A549 (cell line): ENCODE results near the gene TRIM8.

Experiments used
- CEBPB ChIP-seq, 2 experiments: fragments of >200 bp in 1 of 2; sonication (Bioruptor Twin) in 1 of 2; formaldehyde crosslinking in 1 of 2; IDR thresholded peaks; 2 replicates each; pipeline ENCODE4 v1.6.1; 2012 to 2016
- HOXB13 ChIP-seq: fragments of 250-450 bp; sonication (Bioruptor Pico); IDR thresholded peaks from 2 replicates; pipeline ENCODE4 v1.5.0; 2020; ENCODE audit warnings: low read depth, mild to moderate bottlenecking, moderate library complexity
- POLR2AphosphoS2 ChIP-seq: conservative IDR thresholded peaks from 2 replicates; pipeline ENCODE4 v1.6.1; 2012; ENCODE audit warnings: low read length, improper control_type of control experiment, inconsistent platforms
- REST ChIP-seq: fragments of 200-600 bp; sonication (generic); IDR thresholded peaks from 2 replicates; pipeline ENCODE4 v1.6.1; 2016; ENCODE audit warnings: antibody characterized with exemption, mild to moderate bottlenecking, moderate library complexity

DNA sequence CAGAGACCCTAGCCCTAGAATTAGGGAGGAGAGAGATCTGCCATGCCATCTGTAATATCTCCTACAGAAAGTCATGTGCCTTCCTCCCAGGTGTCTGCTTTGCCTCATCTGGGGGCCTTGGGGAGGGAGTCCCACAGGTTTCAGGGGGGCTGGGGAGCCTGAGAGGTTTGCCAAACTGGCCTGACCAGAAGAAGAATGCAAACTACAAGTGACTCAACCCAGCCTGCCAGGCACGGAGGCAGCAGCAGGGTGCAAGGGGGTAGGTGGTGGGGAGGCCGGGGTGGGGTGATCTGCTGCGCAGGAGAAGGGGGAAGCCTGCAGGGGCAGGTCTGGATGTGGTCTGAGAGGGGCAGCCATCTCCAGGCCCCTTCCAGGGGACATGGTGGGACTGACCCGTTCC, 9.6 kb upstream of the TRIM8 start:
- no peak for TF ChIP-seq REST
- TF ChIP-seq CEBPB (IDR thresholded peaks at IDR 0.05): no peak
- no peak for TF ChIP-seq HOXB13 (CRISPR knock-in tag)
- TF ChIP-seq POLR2AphosphoS2: no peak
